HG03378 (cell line): ENCODE results near the gene JUP.

Source experiments
- ATAC-seq: cut with Tn5 transposase; IDR thresholded peaks from one replicate; pipeline ENCODE4 v1.9.1; 2021; ENCODE audit warnings: mild to moderate bottlenecking, moderate library complexity; ENCODE audit not compliant: unreplicated experiment

JUP gene

DNA sequence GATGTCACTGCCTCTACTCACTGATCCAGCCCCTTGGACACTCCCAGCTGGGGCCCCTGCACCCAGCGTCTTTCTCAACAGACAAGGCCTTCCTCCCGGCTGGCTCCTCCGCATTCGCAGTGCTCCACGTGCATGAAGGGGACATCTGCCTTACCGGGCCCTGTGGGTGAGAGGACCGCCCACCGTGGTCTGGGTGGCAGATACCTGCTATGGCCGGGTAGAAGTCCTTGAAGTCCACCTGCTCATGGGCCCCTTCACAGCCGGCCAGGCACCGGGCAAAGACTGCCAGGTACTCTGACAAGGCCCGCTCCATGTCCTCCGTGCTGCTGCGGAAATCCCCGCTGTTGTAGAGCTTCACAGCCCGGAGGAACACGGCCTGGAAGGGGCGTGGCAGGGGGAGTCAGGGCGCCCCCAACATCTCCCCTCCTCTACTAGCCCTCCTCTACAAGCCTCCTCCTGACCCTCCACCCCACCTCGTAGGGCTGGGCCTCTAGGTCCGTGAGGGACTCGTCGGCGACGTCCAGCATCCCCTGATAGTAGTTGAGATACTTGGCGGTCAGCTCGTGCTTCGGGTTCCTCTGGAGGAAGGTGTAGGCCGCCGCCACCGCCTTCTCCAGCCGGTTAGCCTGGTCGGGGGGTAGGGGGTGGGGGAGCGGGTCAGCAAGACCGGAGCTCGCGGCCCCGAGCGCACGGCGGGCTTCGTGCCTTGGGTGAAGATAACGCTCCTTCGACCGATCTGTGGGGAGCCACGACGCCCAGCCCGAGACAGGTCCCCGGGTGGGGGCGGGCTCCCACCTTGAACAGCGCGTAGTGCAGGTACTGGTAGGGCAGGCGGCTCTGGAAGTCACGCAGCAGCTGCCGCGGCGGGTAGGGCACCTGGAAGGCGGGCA, 24.4 kb upstream of the JUP start:
- ATAC-seq, result no peak

DNA sequence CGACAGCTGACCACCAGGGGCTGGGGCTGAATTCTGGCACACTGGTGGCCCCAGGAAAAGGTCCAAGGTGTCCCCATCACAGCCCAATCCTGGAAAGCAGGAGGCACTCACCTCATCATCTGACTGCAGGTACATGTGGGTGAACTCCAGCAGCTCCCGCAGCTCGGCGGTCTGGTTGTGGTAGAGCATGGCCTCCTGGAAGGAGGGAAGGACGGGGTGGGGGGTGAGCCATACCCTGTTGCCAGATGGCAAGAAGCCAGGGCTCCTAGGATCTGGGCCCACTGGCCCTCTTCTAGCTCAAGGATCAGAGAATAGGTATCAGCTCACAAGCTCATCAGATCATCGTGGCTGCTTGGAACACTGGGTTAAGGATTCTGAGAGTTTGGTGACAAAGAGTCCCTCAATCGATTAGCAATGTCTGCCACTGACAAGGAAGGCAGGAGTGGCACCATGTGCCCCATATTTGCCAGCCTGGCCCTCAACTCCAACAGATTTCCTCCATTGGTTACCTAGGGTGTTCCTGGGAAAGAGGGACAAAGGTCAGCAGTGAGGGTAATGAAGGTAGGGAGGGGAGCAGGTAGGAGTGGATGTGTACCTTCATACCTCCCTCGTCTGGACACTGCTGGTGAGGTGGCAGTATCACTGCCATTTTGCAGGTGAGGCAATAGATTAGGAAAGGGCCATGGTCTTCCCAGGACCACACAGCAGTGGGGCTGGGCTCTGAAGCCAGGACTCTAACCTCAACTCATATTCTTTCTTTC, 20.4 kb upstream of the JUP start:
- ATAC-seq, result no peak

DNA sequence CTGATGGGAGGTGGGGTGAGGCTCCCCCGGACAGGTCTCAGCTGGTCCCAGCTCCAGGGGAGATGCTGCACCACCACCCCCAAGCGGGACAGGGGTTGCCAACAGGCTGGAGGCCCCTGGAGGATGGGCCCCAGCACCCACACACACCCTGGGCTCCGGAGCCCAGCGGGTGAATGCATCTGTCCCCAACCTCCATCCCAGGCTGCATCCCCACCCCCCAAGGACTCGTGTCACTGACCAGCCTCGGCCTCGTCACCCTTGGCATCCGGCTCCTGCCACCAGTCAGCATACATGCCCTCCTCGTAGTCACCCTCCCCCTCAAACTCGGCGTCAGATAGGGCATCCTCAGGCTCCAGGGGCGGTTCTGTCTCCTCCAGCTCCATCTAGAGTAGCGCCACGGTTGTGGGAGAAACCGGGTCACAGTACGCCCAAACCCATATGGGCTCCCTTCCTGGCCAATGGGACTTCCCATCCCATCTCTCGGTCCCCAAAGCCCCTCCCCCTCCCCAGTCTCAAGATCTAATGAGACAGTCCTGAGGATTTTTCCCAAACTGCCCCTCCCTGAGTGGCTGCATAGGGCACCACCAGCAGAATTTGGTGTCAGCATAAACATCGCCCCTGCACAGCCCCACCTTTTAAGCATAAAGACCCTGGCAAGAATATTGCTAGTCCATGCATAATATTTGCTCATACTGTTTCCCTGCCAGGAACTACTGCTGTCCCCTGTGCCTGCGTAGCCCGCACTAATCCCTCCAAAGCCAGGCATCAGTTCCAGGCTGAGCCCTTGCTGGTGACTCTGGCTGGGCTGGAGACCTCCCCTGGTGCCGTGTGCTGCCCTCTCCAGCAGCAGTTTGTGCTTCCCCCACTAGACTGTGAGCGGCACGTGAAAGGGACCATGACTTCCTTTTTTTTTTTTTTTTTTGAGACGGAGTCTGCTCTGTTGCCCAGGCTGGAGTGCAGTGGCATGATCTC, 16.8 kb upstream of the JUP start:
- no peak for ATAC-seq

DNA sequence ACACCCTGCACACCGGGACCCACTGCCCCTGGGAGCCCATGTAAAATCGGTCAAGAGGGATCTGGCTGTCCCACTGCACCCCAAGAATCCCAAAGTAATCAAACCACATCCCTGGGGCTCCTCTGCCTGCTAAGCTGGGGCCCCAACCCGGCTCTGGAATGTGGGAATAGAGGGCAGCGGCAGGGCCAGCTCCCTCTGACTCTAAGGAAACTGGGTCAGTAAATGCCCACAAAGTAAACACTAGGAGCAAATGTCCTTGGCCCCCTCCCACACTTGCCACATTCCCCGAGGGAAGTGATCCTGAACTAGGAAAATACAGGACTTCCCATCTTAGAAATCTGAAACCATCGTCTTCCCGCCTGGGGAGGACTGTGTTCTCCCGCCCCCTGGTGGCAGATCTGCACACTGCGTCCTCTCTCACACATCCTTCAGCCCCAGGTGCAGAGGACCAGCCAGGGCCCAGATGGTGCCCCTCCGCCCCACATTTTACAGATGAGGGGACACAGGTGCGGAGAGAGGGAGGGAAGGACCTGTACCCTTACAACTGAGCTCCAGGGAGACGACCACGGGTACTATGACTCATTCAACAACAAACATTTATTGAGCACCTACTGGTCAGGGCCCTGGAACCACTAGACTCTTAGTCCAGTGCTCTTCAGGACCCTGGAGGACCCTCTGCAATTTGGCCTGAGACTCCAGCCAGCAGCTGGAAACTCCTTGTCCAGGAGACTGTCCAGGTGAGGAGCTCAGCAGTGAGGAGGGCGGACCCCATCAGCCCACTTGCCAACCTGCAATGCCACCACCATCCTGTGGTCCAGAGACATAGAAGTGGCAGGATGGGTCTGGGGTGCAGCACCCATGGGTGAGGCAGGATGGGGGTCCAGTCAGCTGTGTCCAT, 15.1 kb upstream of the JUP start:
- ATAC-seq, result no peak

DNA sequence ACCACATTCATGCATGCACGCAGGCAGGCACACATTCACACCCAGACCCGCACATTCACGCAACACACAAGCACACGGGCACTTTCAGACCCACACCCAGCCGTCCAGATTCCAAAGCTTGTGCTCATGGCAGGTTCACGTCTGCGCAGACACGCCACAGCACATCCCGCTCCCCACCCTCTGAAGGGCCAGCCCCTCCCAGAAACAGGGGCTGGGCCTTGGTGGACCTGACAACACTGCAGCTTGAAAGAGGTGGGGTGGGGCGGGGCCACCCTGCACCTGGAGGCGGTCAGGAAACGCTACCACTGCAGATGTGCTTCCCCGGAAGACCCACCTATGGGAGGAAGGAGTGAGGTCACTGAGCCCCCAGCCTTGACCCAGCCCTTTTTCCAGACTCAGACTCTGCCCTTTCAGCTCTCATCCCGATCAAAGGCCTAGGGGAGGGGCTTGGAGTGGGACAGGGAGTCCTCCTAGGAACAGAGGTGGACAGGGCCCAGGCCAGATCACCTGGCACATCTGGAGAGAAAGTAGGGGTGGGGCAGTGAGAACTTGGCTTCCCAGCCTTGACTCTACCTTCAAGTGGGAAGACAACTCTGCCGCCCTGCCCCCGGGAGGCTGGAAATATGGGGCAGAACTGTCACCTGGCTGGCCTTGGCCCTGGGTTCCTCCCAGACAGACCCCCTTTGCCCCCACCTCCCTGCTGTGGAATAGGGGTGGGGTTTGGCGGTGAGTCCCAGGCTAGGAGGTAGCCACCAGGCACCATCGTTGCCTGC, 14.3 kb upstream of the JUP start:
- no peak for ATAC-seq

DNA sequence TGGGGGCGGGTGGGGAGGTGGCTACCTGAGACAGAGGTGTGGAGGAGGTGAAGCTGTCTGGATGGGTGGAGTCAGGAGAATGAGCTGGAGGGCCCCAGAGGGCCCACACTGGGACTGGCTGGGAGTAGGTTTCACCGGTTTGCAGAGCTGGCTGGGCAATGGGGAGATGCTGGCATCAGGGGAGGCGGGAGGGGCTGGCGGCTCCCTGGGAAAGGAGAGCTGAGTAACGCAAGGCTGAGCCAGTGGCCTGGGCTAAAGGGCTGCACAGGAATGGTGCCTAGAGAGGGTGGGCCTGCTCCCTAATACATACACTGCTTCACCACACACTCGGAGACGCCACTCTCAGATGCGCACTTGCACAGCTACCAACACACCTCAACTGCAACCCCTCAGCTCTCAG, 12.9 kb upstream of the JUP start:
- ATAC-seq, result no peak

DNA sequence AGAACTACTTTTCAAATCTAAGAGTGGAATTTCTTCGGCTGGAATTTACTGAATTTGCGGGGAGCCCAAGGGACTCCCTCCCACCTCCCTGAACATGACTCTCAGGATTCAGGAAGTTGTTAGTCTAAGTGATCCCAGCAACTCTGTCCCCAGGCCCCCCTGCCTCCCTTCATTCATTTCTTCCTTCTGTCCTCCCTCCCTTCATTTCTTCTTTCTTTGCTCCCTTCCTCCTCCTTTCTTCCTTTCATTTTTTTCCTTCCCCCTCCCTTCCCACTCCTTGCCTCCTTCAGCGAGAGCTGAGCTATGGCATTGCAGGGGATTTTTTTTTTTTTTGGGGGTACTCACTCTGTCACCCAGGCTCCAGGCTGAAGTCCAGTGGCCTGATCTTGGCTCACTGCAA, 10.9 kb upstream of the JUP start:
- ATAC-seq, result no peak

DNA sequence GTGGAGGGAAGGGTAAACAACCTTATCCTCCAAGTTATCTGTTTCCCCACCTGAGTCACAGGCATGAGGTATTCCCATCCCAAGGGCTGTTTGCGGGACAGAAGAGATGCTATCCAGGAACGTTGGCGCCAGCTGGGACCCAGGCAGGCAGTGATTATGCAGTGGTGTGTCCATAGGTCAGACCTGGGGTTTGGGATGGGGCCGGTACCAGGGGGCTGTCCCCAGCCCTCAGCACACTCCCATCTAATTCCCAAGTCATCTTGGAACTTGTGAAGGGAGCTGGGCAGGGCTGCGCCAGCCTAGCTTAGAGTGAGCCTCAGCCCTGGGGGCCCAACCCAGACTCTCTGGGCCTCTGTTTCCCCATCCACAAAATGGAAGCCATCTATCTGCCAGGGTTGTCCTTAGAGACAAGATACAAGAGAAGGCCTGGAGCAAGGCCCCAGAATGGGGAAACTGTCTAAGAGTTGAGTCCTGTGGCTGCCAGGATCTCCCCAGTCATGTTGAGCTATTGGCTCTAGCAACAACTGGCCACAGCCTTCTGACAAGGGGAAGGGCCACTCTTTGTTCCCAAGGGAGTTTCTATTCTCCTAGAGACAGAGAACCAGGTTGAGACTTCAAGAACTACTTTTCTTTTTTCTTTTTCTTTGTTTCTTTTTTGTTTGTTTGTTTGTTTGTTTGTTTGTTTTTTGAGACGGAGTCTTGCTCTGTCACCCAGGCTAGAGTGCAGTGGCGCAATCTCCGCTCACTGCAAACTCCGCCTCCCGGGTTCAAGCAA, 9.8 kb upstream of the JUP start:
- ATAC-seq, result no peak

DNA sequence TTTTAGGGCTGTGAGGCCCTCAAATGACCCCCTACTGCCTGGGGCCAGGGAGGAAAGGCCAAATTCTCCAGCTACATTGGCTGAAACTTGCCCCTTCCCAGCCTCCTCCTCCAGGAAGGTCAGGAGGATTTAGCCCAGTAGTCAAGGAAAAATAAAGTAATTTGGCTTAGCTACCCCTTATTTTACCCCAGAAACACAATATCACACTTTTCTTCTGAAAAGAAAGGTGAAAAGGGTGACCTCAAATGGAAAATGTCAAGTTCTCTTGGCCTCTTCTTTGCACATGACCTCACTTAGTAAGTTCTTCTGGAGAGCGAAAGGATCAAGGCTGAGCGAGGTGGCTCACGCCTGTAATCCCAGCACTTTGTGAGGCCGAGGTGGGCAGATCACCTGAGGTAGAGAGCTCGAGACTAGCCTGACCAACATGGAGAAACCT, 8.0 kb upstream of the JUP start:
- ATAC-seq, result no peak

DNA sequence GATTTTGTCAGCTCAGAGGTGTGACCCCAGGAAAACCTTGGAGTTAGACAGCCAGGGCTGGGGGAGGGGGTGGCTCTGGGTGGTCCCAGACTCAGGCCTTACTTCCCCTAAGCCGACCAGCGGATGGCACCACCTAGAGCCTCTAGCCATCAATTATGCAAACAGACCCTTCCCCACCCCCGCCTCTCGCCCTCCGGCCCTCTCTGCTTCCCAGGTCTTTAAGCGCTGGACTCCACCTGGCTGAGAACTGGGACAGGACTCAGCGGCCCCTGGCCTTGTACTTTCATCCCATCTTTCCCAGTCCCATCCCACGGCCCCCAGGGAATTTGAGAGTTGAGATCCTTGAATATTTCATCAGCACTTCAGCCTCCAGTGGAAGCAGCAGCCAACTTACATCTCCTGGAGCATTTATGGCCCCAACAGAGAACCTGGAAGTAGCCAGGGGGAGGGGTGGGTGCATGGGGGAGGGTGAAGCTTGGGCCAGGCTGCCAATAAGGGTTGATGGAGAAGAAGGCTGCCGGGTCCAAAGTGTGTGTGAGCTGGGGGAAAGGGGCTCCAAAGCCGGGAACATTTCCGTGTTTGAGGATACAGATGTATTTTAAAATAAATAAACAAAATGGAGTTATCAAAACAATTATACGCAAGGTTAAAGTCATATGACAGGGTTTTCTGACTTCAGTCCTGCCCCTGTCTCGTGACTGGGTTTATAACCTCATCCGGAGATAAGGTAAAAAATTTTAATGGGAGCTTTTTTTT, 7.5 kb upstream of the JUP start:
- ATAC-seq, result no peak

DNA sequence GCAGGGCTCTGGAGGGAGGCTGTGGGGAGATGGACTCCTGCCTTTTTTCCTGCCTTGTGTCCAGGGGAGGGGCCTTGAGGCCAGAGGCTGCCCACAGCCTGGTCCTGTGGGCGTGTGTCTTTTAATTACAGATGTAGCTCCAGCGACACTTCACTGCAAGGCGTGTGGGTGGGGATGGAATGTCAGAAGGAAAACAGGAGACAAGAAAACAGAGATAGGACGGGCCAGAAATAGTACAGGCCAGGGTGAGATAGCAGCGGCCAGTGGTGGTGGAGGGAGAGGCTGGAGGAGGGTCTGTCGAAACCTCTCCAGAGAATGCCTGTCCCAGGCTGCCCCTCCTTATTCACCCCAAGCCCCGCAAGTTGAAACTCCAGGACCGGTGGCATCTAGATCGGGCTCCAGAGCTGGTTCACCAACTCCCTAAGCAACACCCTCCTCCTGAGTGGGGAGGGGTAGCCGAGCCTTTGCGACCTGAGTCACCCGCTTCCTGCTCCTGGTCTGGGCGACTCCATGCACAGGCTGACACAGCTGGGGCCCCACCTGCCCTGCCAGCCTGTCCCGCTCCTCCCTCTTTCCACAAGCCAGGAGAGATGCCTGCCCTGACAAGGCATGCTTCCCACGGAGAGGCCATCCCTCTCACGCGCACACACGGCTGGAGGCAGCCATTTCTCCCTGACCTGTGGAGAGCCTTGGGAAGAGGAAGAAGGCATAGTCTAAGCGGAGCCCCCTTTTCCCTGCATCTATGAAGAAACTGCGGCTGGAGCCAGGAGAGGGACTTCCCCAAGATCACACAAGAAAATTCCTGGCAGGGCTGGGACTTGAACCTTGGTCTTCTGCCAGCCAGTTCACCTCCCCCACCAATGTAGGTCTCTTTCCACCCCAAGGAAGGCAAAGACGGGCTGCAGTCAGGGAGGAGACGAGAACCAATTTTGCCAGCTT, 6.6 kb upstream of the JUP start:
- no peak for ATAC-seq

DNA sequence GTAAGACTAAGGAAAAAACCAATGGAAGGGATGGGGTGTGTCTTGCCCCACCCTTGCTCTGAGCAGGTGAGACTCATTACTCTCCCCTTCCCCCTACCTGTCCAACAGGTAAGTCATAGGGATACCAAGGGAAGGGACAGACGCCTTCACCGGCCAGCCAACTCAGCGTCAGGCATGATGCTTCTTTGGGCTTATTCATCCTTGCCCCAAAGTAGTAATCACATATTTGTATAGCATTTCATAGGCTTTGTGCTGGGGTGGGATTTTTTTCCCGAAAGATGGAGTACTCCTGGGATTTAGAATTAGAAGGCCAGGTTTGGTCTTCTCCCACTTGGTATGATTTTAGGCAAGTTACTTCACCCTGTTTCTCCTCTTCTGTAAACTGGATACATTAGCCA, 509 bp upstream of the JUP start:
- ATAC-seq, result no peak

DNA sequence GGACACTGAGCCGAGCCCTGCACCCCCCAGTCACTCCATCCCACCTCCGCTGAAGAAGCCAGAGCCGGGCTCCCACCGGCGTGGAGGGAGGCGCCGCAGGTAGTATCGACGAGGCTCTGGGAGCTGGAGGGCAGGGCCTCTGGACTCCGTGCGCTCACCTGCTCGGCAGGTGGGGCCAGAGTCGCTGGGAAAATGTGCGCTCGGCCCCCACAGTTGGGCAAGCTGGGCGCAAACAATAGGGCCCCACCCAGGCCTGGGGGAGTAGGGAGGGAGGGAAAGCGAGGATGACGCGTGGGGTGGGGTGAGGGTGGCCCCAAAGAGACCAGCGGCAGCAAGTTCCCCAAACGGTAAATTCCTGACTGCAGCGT, 668 bp downstream of the JUP start:
- ATAC-seq, result no peak

DNA sequence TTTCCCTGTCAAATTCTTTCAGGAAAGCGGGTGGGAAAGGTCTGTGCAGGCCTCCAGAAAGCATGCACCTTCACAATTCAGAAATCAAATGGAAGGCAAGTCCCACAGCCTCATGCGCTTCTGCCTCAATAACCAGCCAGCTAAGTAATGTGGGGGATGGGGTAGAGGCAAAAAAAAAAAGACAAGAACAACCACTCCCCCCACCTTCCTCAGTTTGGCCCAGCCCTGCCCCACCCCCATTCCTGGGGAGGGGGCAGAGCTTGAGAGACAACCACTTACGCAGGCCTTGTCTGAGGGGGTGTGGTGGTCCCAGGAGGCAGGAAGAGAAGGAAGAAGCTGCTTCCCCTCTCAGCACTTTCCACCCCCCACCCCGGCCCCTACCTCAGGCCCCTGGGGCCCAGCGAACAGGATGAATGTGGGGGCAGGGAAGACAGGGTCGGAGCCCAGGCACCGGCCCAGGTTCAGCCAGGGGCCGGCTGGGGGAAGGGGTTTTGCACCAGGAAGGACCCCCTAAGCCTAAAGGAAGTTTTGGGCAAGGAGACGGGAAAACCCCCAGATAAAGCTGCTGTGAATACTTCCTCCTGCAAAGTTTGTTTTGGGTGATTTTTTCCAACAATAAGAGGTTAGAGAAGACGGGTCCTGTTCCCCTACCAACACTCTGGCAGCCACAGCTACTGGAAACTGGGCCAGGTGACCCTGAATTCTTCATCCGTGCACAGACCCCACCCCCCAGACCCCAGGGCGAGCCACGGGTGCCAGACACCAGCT, 1.2 kb downstream of the JUP start:
- no peak for ATAC-seq

DNA sequence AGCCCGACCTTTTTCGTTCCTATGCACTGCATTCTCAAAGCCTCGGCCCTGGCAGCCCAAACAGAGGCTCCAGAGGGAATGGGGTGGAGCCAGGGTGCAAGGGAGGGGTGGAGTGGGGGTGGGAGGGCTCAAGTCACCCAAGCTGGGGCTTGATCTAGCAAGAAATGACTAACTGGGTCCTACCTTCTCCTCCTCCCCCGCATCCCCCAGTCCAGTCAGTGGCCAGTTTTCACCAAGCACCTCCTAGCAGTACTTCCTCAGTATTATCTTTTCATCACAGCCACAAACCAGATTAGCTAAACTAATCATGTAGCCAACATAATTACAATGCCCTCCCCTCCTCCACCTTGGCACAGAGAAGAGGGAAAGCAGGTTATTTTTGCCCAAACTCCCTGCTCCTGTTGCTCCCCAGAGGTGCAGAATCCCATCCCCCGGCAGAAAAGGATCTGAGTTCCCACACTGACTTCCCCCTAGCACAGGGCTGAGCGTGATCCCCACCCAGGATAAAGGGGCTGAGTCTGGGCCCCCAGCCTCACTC, 2.2 kb downstream of the JUP start:
- ATAC-seq, result no peak

DNA sequence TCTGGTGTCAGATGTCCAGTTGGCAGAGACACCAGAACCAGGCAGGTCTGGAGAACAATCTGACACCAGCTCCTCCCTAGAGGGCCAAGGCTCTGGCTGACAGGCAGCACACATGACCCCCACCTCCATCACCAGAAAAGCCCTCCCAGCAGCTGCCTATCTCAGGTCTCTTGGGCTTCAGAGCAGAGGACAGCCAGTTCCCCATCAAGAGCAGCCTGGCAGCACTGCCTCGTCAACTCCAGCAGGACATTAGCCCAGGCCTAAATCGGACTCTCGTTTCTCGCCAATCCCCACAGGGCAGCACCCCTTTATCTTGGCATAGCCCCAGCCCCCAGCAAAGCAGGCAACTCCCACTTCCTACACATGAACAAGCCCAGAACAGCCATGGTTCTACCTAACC, 4.4 kb downstream of the JUP start:
- ATAC-seq, result no peak
